HepG2 (cell line): Measurements from ENCODE around the gene SLC5A5. TPM values are rescaled to one million over a fixed set of nuclear protein-coding genes. Genes with fewer than 3 reads are reported as not detected.

ENCODE experiments used
- ATF6 ChIP-seq: sonication (generic); formaldehyde crosslinking; conservative IDR thresholded peaks from 2 replicates; pipeline ENCODE4 v1.4.0; 2020; ENCODE audit warnings: missing genetic modification reagents
- ELF4 ChIP-seq: sonication (generic); formaldehyde crosslinking; IDR thresholded peaks from 2 replicates; pipeline ENCODE4 v1.5.0; 2020; ENCODE audit warnings: missing genetic modification reagents, mild to moderate bottlenecking, moderate library complexity, borderline replicate concordance
- HDAC2 ChIP-seq: sonication (generic); formaldehyde crosslinking; IDR thresholded peaks from 2 replicates; pipeline ENCODE4 v1.4.0; 2020; ENCODE audit warnings: missing genetic modification reagents
- HNRNPL ChIP-seq: fragments of 200-400 bp; formaldehyde crosslinking; IDR thresholded peaks from 2 replicates; pipeline ENCODE4 v1.6.1; 2017; ENCODE audit warnings: mild to moderate bottlenecking, low read depth, low read length
- ISX ChIP-seq: sonication (generic); formaldehyde crosslinking; conservative IDR thresholded peaks from 2 replicates; pipeline ENCODE4 v1.5.0; 2020; ENCODE audit warnings: missing genetic modification reagents
- KLF16 ChIP-seq, 2 experiments: sonication (generic) in 1 of 2; formaldehyde crosslinking in 1 of 2; IDR thresholded peaks; 2 replicates each; pipeline versions ENCODE4 v1.6.1 to v1.8.0; 2016 to 2023; ENCODE audit warnings: missing genetic modification reagents in 2 of 2, missing compliant biosample characterization in 1 of 2
- MEF2D ChIP-seq: sonication (generic); formaldehyde crosslinking; IDR thresholded peaks from 2 replicates; pipeline ENCODE4 v1.5.1; 2020; ENCODE audit warnings: mild to moderate bottlenecking, missing genetic modification reagents
- MYNN ChIP-seq: sonication (generic); formaldehyde crosslinking; IDR thresholded peaks from 2 replicates; pipeline ENCODE4 v1.4.0; 2020; ENCODE audit warnings: mild to moderate bottlenecking, low read depth, missing genetic modification reagents
- NRL ChIP-seq: sonication (generic); formaldehyde crosslinking; IDR thresholded peaks from 2 replicates; pipeline ENCODE4 v1.5.0; 2020; ENCODE audit warnings: missing genetic modification reagents, mild to moderate bottlenecking, moderate library complexity, borderline replicate concordance
- RARG ChIP-seq: sonication (generic); formaldehyde crosslinking; IDR thresholded peaks from 2 replicates; pipeline ENCODE4 v1.4.0; 2020; ENCODE audit warnings: low read depth, mild to moderate bottlenecking, missing genetic modification reagents
- REL ChIP-seq: sonication (generic); formaldehyde crosslinking; conservative IDR thresholded peaks from 2 replicates; pipeline ENCODE4 v1.8.0; 2022; ENCODE audit warnings: mild to moderate bottlenecking, missing genetic modification reagents, moderate library complexity
- TEF ChIP-seq: sonication (generic); formaldehyde crosslinking; IDR thresholded peaks from 2 replicates; pipeline ENCODE4 v1.5.0; 2020; ENCODE audit warnings: missing genetic modification reagents
- ZNF180 ChIP-seq: sonication (generic); formaldehyde crosslinking; IDR thresholded peaks from 2 replicates; pipeline ENCODE4 v1.4.0; 2020; ENCODE audit warnings: low read depth, missing genetic modification reagents, borderline replicate concordance
- ZNF225 ChIP-seq: sonication (generic); formaldehyde crosslinking; IDR thresholded peaks from 2 replicates; pipeline ENCODE4 v1.4.0; 2020; ENCODE audit warnings: mild to moderate bottlenecking, missing genetic modification reagents
- ZNF24 ChIP-seq: fragments of 450-650 bp; IDR thresholded peaks from 2 replicates; pipeline ENCODE4 v1.6.1; 2017; ENCODE audit warnings: antibody characterized with exemption, mild to moderate bottlenecking
- ZNF292 ChIP-seq: sonication (generic); formaldehyde crosslinking; IDR thresholded peaks from 2 replicates; pipeline ENCODE4 v1.8.1; 2022; ENCODE audit warnings: mild to moderate bottlenecking, low read depth, missing genetic modification reagents, borderline replicate concordance
- ZNF562 ChIP-seq: sonication (generic); formaldehyde crosslinking; IDR thresholded peaks from 2 replicates; pipeline ENCODE4 v1.8.0; 2022; ENCODE audit warnings: missing genetic modification reagents, borderline replicate concordance
- ZNF589 ChIP-seq: sonication (generic); formaldehyde crosslinking; conservative IDR thresholded peaks from 2 replicates; pipeline ENCODE4 v1.8.0; 2022; ENCODE audit warnings: mild to moderate bottlenecking, moderate library complexity, missing genetic modification reagents
- ZNF766 ChIP-seq: sonication (generic); formaldehyde crosslinking; IDR thresholded peaks from 2 replicates; pipeline ENCODE4 v1.5.0; 2020; ENCODE audit warnings: missing genetic modification reagents, borderline replicate concordance
- ZNF773 ChIP-seq: sonication (generic); formaldehyde crosslinking; IDR thresholded peaks from 2 replicates; pipeline ENCODE4 v1.4.0; 2020; ENCODE audit warnings: missing genetic modification reagents, borderline replicate concordance
- ZNF777 ChIP-seq: sonication (generic); formaldehyde crosslinking; IDR thresholded peaks from 2 replicates; pipeline ENCODE4 v1.4.0; 2020; ENCODE audit warnings: missing genetic modification reagents
- ZXDC ChIP-seq: sonication (generic); formaldehyde crosslinking; IDR thresholded peaks from 2 replicates; pipeline ENCODE4 v1.5.0; 2020; ENCODE audit warnings: mild to moderate bottlenecking, missing genetic modification reagents
- polyA plus RNA-seq, 8 experiments: library from polyadenylated mRNA; depleted of rRNA in 3 of 8; stranded (reverse) in 7 of 8; unstranded in 1 of 8; fragments of >200 nt; fragmentation: Illumina TruSeq in 4 of 8; extraction: Trizol in 4 of 8; gene quantifications; 2 replicates each; pipeline versions ENCODE4 v1.2.1 to v1.2.3, GENCODE V29; 2011 to 2016; ENCODE audit warnings: low read depth in 4 of 8, missing spikeins in 1 of 8, mixed read lengths in 1 of 8; ENCODE audit not compliant: insufficient read depth in 1 of 8
- total RNA-seq, 5 experiments: library from RNA; depleted of rRNA; stranded (reverse); fragments of >200 nt; fragmentation: Illumina TruSeq; extraction: Trizol; gene quantifications; 2 replicates each; pipeline ENCODE4 v1.2.3, GENCODE V29; 2016; ENCODE audit warnings: low read depth in 1 of 5
- TF ChIP-seq, protein P1 (sequence below): sonication (generic); formaldehyde crosslinking; IDR thresholded peaks from 2 replicates; pipeline ENCODE4 v1.9.0; 2022; ENCODE audit warnings: low read depth, missing genetic modification reagents

Gene SLC5A5
- total and polyA plus RNA-seq, 2 of the 13 experiments (the other 11 are each of a cell fraction or from before 2014, with no cell fraction given), result not detected

- TF ChIP-seq ELF4 (CRISPR knock-in tag) (peak; percentile 27; the same call in 1 of the 2 replicates), ZNF180 (CRISPR knock-in tag) (no peak), ISX (CRISPR knock-in tag) (0 out of 2 replicates have a peak, but pooled peaks have one; percentile 63), ZXDC (CRISPR knock-in tag) (no peak), ZNF589 (CRISPR knock-in tag) (no peak), HNRNPL (no peak), REL (CRISPR knock-in tag) (no peak; the same call in 1 of the 2 replicates), HDAC2 (CRISPR knock-in tag) (peak; percentile 72), MYNN (CRISPR knock-in tag) (peak; percentile 73; the same call in 1 of the 2 replicates), TEF (CRISPR knock-in tag) (no peak; the same call in 1 of the 2 replicates), ZNF225 (CRISPR knock-in tag) (no peak; the same call in 1 of the 2 replicates), ZNF24 (no peak), ZNF562 (no peak), ZNF766 (peak; percentile 64; the same call in 1 of the 2 replicates), ZNF773 (CRISPR knock-in tag) (no peak), ZNF292 (CRISPR knock-in tag) (no peak), ZNF777 (CRISPR knock-in tag) (no peak), KLF16 (CRISPR knock-in tag; IDR thresholded peaks at IDR 0.05) (peak in 1 of 2 experiments; percentile 78; a peak in 2 of 4 replicates), MEF2D (CRISPR knock-in tag) (peak; percentile 35; the same call in 1 of the 2 replicates), ATF6 (CRISPR knock-in tag) (0 out of 2 replicates have a peak, but pooled peaks have one; percentile 66), NRL (CRISPR knock-in tag) (no peak), RARG (CRISPR knock-in tag) (no peak)
- TF ChIP-seq, protein P1, sequence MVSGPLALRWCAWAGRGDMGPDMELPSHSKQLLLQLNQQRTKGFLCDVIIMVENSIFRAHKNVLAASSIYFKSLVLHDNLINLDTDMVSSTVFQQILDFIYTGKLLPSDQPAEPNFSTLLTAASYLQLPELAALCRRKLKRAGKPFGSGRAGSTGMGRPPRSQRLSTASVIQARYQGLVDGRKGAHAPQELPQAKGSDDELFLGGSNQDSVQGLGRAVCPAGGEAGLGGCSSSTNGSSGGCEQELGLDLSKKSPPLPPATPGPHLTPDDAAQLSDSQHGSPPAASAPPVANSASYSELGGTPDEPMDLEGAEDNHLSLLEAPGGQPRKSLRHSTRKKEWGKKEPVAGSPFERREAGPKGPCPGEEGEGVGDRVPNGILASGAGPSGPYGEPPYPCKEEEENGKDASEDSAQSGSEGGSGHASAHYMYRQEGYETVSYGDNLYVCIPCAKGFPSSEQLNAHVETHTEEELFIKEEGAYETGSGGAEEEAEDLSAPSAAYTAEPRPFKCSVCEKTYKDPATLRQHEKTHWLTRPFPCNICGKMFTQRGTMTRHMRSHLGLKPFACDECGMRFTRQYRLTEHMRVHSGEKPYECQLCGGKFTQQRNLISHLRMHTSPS (CRISPR knock-in tag), result no peak
Measured at GRCh38 chr19:17889609-17890214, 18.0 kb downstream of the SLC5A5 start (continued).
